Stimulated activated CD4-positive, alpha-beta T cell treated with anti-CD3 and anti-CD28 coated beads, TNF-alpha, amount 100 ng/mL, for 4 hours (primary cell): Measurements from ENCODE around the gene JAML.

Experiments
- DNase-seq, 3 experiments: peaks; one replicate each; pipeline ENCODE4 v3.0.0-alpha.2; 2020; ENCODE audit warnings: low read depth in 3 of 3

The JAML gene

GRCh38 chr11:118224511-118225188 lies at the start of gene JAML:
Gene JAML (minus strand): TSS chr11:118225011. CDS start chr11:118214866, 10,145 bp downstream.
- DNase-seq = peak in 1 of 3 experiments; percentile 31

GRCh38 chr11:118274186-118274585 lies 49.4 kb upstream of the JAML start:
- no peak for DNase-seq

- no peak for DNase-seq
Observed at GRCh38 chr11:118272001-118272400, 47.2 kb upstream of the JAML start.

GRCh38 chr11:118267486-118267885 lies 42.7 kb upstream of the JAML start:
- no peak for DNase-seq

- DNase-seq = no peak
Observed at GRCh38 chr11:118265954-118266353, 41.1 kb upstream of the JAML start.

- no peak for DNase-seq
Observed at GRCh38 chr11:118264569-118265465, 40.0 kb upstream of the JAML start.

GRCh38 chr11:118263695-118264568 lies 39.1 kb upstream of the JAML start, which contains the start of gene MPZL2:
Gene MPZL2 (minus strand): TSS chr11:118264297. CDS start chr11:118264153, 144 bp downstream.
- DNase-seq = no peak

- no peak for DNase-seq
Observed at GRCh38 chr11:118263112-118263511, 38.3 kb upstream of the JAML start.

- no peak for DNase-seq
Observed at GRCh38 chr11:118260353-118260752, 35.5 kb upstream of the JAML start.

- no peak for DNase-seq
Observed at GRCh38 chr11:118259138-118259537, 34.3 kb upstream of the JAML start.

- no peak for DNase-seq
Observed at GRCh38 chr11:118258410-118258809, 33.6 kb upstream of the JAML start.

- no peak for DNase-seq
Observed at GRCh38 chr11:118252688-118253087, 27.9 kb upstream of the JAML start.

- DNase-seq = peak; percentile 55 to 77 (median 63)
Observed at GRCh38 chr11:118251858-118252652, 27.2 kb upstream of the JAML start, which contains the start of gene MPZL3. Gene MPZL3 (minus strand): TSS chr11:118252365. CDS start chr11:118252294, 71 bp downstream.

- DNase-seq = no peak
Observed at GRCh38 chr11:118247041-118247440, 22.2 kb upstream of the JAML start.

GRCh38 chr11:118245936-118246562 lies 21.2 kb upstream of the JAML start:
- no peak for DNase-seq

GRCh38 chr11:118243993-118244762 lies 19.4 kb upstream of the JAML start:
- DNase-seq = no peak

- no peak for DNase-seq
Observed at GRCh38 chr11:118243161-118243560, 18.4 kb upstream of the JAML start.

GRCh38 chr11:118241764-118242098 lies 16.9 kb upstream of the JAML start:
- DNase-seq = no peak

GRCh38 chr11:118240999-118241763 lies 16.4 kb upstream of the JAML start:
- DNase-seq = peak in 2 of 3 experiments; percentile 48 to 56
